ENCODE results near the gene CDH4. TPM values are rescaled to one million over a fixed set of nuclear protein-coding genes. Genes with fewer than 3 reads are reported as not detected.

CDH4 gene
- total and polyA plus RNA-seq, 9 donors: 0.12 to 4.4 (median 0.36) TPM

DNA sequence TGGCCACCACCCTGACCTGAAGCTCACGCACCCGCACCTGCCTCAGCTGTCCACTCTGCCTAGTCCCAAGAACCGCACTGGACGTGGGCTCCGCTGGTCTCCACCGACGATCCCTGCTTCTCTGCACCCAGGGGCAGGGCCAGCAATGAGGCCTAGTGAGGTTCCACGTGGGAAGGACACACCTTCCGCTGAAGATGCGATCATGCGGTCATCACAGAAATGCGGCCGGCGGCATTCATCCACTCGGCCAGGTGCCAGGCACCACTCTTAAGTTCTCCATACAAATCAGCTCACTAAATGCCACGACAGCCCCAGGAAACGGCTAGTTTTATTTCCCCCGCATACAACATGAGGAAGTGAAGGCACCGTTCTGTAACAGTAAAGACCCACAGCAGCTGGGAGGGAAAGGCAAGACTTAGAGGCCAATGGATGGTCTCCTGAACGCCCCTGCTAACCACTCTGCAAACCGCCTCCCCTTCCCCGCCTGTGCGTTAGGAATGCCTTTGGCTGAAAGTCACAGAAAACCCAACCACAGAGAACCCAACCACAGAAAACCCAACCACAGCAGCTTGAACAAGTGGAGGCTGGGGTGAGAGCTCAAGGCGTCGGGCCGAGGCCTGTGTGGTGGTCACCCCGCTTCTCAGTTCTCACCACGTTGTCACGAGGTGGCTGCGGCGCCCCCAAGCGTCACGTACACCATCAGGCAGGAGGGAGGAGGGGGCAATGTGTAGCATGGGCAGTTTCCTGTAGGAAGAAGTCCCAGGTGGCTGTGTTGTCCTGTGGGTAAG is 609.2 kb downstream of the CDH4 start:
- TF ChIP-seq EP300 (IDR thresholded peaks at IDR 0.05): no peak
- TF ChIP-seq, protein P1, sequence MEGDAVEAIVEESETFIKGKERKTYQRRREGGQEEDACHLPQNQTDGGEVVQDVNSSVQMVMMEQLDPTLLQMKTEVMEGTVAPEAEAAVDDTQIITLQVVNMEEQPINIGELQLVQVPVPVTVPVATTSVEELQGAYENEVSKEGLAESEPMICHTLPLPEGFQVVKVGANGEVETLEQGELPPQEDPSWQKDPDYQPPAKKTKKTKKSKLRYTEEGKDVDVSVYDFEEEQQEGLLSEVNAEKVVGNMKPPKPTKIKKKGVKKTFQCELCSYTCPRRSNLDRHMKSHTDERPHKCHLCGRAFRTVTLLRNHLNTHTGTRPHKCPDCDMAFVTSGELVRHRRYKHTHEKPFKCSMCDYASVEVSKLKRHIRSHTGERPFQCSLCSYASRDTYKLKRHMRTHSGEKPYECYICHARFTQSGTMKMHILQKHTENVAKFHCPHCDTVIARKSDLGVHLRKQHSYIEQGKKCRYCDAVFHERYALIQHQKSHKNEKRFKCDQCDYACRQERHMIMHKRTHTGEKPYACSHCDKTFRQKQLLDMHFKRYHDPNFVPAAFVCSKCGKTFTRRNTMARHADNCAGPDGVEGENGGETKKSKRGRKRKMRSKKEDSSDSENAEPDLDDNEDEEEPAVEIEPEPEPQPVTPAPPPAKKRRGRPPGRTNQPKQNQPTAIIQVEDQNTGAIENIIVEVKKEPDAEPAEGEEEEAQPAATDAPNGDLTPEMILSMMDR (IDR thresholded peaks at IDR 0.05): no peak
- no peak for TF ChIP-seq POLR2A (IDR thresholded peaks at IDR 0.05)
- WGBS, 3 donors: 84 to 88% (median 86%) methylated on average over 33 of the region's 33 CpGs
- Histone ChIP-seq H3K4me1 (ENCODE audit: insufficient read depth) (no peaks in the 10 kb centered on the region), H3K27me3 (no peaks in the 10 kb centered on the region), H3K36me3 (no peaks in the 10 kb centered on the region), H3K9me3 (no peaks in the 10 kb centered on the region), H3K27ac (no peak overlapping the region), H3K4me3 (no peak overlapping the region)
- no peak for DNase-seq
- intact Hi-C loops (cut with DNase I): loop anchor here in 1 of 4 donors (5.0 kb wide), 1 partner anchor 139 kb away; no protein-coding TSS in a partner anchor

DNA sequence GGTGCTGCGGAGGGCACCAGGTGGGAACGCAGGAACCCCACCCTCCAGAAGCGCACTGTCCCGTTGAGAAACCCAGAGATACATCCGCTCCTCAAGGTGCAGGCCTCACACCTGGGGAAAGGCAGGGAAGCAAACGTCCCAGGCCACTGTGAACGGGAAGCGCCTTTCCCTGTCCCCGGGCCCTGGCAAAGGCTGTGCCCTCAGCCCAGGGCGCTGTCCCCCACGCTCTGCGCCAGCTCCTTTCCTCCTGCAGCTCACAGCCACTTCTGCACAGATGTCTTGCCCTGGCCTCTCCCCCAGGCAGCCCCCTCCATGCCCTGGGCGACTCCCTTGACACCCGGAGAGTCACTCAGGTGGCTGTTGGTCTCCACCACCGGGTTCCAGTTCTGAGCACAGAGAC is 609.8 kb downstream of the CDH4 start:
- no peaks in the 10 kb centered on the region for H3K36me3 ChIP-seq
- intact Hi-C loops (cut with DNase I): loop anchor here in 1 of 4 donors (5.0 kb wide), 1 partner anchor 140 kb away; no protein-coding TSS in a partner anchor
- H3K27ac ChIP-seq: no peak overlapping the region
- no peaks in the 10 kb centered on the region for H3K4me1 ChIP-seq (ENCODE audit: insufficient read depth)
- no peak overlapping the region for H3K4me3 ChIP-seq
- H3K27me3 ChIP-seq: no peaks in the 10 kb centered on the region
- WGBS, 3 donors: 86 to 92% (median 86%) methylated on average over 13 to 15 of the region's 15 CpGs
- no peaks in the 10 kb centered on the region for H3K9me3 ChIP-seq
- DNase-seq: no peak
- no peak for TF ChIP-seq EP300 (IDR thresholded peaks at IDR 0.05)
- TF ChIP-seq, protein P1 (IDR thresholded peaks at IDR 0.05): no peak
- no peak for TF ChIP-seq POLR2A (IDR thresholded peaks at IDR 0.05)

DNA sequence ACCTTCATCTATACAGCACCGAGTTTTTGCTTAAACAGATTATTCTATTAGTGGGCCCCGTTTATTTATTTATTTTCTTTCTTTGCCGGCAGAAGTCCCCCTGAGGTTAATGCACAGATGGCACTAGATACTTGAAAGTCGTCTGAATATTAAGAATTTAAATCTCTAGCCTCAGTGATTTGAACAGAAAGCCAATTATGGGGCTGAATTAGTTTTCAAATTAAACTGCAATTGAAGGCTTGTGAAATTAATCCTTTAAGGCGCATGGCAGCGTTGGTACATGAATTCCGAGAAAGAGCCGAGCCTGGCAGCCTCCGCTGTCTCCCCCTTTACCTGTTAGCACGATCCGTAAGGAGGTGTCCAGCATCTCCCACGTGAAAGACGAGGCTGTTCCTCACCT is 610.8 kb downstream of the CDH4 start:
- Histone ChIP-seq H3K9me3 (no peaks in the 10 kb centered on the region), H3K4me3 (no peak overlapping the region), H3K36me3 (no peaks in the 10 kb centered on the region), H3K27ac (no peak overlapping the region), H3K27me3 (no peaks in the 10 kb centered on the region), H3K4me1 (ENCODE audit: insufficient read depth) (no peaks in the 10 kb centered on the region)
- DNase-seq: no peak
- WGBS, 3 donors: 80 to 83% (median 82%) methylated on average over 13 of the region's 13 CpGs
- TF ChIP-seq, protein P1 (IDR thresholded peaks at IDR 0.05): no peak
- TF ChIP-seq EP300 (IDR thresholded peaks at IDR 0.05) (no peak), POLR2A (IDR thresholded peaks at IDR 0.05) (no peak)
- intact Hi-C loops (cut with DNase I): loop anchor here in 1 of 4 donors (5.0 kb wide), 1 partner anchor 141 kb away; no protein-coding TSS in a partner anchor

GRCh38 chr20:61864481-61864880 is 612.4 kb downstream of the CDH4 start:
- DNase-seq: no peak
- Histone ChIP-seq H3K4me1 (ENCODE audit: insufficient read depth) (no peaks in the 10 kb centered on the region), H3K27ac (no peak overlapping the region), H3K36me3 (no peaks in the 10 kb centered on the region), H3K9me3 (no peaks in the 10 kb centered on the region), H3K4me3 (no peak overlapping the region), H3K27me3 (no peaks in the 10 kb centered on the region)
- TF ChIP-seq POLR2A (IDR thresholded peaks at IDR 0.05) (no peak), EP300 (IDR thresholded peaks at IDR 0.05) (no peak)
- TF ChIP-seq, protein P1 (IDR thresholded peaks at IDR 0.05): no peak
- intact Hi-C loops (cut with DNase I): loop anchor here in 1 of 4 donors (5.0 kb wide), 1 partner anchor 142 kb away; no protein-coding TSS in a partner anchor
- WGBS, 3 donors: 77 to 85% (median 79%) methylated on average over 12 of the region's 12 CpGs

Data from ovary (tissue), 9 donors.